ENCODE data around the gene DCC.

DNA sequence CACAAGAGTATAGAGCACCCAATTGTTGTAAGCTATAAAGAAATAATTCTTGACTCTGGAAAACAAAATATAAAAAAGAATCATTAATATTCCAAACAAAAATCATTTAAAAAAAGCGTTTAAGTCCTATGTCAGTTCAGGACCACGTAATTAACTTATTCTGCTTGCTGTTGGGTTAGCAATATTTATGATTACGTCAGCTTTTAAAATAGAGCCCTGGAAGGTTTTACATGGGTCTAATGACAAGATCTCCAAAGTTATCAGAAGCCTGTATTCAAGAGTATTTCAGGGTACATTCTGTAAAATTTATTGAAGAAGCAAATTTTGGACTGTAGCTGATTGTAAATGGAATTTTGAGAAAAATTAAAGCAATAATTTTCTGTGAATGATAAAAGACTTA lies 521.6 kb downstream of the DCC start:
- TF ChIP-seq, protein P1, sequence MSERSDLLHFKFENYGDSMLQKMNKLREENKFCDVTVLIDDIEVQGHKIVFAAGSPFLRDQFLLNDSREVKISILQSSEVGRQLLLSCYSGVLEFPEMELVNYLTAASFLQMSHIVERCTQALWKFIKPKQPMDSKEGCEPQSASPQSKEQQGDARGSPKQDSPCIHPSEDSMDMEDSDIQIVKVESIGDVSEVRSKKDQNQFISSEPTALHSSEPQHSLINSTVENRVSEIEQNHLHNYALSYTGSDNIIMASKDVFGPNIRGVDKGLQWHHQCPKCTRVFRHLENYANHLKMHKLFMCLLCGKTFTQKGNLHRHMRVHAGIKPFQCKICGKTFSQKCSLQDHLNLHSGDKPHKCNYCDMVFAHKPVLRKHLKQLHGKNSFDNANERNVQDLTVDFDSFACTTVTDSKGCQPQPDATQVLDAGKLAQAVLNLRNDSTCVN (CRISPR knock-in tag; IDR thresholded peaks at IDR 0.05) = no peak
- TF ChIP-seq KAT2B (IDR thresholded peaks at IDR 0.05; ENCODE audit: low read depth, low read length) (no peak), MYC (IDR thresholded peaks at IDR 0.05; ENCODE audit: low read depth, low read length) (no peak), MYC (CRISPR knock-in tag; IDR thresholded peaks at IDR 0.05; ENCODE audit: borderline replicate concordance, low read depth) (no peak), HNRNPLL (IDR thresholded peaks at IDR 0.05; ENCODE audit: low read depth, low read length, poor library complexity, severe bottlenecking) (no peak), NFIC (IDR thresholded peaks at IDR 0.05) (no peak)
- TF ChIP-seq, protein P2, sequence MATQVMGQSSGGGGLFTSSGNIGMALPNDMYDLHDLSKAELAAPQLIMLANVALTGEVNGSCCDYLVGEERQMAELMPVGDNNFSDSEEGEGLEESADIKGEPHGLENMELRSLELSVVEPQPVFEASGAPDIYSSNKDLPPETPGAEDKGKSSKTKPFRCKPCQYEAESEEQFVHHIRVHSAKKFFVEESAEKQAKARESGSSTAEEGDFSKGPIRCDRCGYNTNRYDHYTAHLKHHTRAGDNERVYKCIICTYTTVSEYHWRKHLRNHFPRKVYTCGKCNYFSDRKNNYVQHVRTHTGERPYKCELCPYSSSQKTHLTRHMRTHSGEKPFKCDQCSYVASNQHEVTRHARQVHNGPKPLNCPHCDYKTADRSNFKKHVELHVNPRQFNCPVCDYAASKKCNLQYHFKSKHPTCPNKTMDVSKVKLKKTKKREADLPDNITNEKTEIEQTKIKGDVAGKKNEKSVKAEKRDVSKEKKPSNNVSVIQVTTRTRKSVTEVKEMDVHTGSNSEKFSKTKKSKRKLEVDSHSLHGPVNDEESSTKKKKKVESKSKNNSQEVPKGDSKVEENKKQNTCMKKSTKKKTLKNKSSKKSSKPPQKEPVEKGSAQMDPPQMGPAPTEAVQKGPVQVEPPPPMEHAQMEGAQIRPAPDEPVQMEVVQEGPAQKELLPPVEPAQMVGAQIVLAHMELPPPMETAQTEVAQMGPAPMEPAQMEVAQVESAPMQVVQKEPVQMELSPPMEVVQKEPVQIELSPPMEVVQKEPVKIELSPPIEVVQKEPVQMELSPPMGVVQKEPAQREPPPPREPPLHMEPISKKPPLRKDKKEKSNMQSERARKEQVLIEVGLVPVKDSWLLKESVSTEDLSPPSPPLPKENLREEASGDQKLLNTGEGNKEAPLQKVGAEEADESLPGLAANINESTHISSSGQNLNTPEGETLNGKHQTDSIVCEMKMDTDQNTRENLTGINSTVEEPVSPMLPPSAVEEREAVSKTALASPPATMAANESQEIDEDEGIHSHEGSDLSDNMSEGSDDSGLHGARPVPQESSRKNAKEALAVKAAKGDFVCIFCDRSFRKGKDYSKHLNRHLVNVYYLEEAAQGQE (IDR thresholded peaks at IDR 0.05; ENCODE audit: borderline replicate concordance) = no peak
- TF ChIP-seq, protein P2 (CRISPR knock-in tag; IDR thresholded peaks at IDR 0.05; ENCODE audit: low read depth) = no peak

Measured in K562 (cell line).